Mammary epithelial cell (primary cell): ENCODE results near the gene GPR137B.

Experiments used
- EZH2 ChIP-seq: IDR thresholded peaks from 2 replicates; pipeline ENCODE4 v1.6.1; 2012; ENCODE audit warnings: low read length, inconsistent platforms, borderline replicate concordance
- TF ChIP-seq, protein P1 (sequence below), 2 donors: IDR thresholded peaks in 1 of 2; conservative IDR thresholded peaks in 1 of 2; 2 replicates each; pipeline ENCODE4 v1.5.1; 2011 to 2012; ENCODE audit warnings: inconsistent platforms in 2 of 2, low read length in 2 of 2, mild to moderate bottlenecking in 2 of 2, control low read depth in 1 of 2, low read depth in 1 of 2; ENCODE audit not compliant: insufficient read depth in 1 of 2; ENCODE audit errors: extremely low read depth in 1 of 2

DNA sequence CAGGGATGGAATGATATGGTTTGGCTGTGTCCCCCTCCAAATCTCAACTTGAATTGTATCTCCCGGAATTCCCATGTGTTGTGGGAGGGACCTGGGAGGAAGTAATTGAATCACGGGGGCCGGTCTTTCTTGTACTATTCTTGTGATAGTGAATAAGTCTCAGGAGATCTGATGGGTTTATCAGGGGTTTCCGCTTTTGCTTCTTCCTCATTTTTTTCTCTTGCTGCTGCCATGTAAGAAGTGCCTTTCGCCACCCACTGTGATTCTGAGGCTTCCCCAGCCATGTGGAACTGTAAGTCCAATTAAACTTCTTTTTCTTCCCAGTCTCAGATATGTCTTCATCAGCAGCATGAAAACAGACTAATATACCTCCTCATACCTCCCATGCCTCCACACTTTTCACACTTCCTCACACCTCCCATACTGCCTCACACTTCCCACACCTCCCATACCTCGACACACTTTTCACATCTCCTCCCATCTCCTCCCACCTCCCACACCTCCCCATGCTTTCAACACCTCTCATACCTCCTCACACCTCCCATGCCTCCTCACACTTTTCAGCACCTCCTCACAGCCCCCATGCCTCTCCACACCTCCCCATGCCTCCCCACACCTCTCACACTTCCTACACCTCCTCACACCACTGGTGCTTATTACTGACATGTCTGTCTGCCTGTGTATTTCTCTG is 21.3 kb downstream of the GPR137B start:
- TF ChIP-seq, protein P1, sequence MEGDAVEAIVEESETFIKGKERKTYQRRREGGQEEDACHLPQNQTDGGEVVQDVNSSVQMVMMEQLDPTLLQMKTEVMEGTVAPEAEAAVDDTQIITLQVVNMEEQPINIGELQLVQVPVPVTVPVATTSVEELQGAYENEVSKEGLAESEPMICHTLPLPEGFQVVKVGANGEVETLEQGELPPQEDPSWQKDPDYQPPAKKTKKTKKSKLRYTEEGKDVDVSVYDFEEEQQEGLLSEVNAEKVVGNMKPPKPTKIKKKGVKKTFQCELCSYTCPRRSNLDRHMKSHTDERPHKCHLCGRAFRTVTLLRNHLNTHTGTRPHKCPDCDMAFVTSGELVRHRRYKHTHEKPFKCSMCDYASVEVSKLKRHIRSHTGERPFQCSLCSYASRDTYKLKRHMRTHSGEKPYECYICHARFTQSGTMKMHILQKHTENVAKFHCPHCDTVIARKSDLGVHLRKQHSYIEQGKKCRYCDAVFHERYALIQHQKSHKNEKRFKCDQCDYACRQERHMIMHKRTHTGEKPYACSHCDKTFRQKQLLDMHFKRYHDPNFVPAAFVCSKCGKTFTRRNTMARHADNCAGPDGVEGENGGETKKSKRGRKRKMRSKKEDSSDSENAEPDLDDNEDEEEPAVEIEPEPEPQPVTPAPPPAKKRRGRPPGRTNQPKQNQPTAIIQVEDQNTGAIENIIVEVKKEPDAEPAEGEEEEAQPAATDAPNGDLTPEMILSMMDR (conservative IDR thresholded peaks at IDR 0.05 in 1 of 2, IDR thresholded peaks at IDR 0.05 in 1 of 2; ENCODE audit: extremely low read depth in 1 of 2, insufficient read depth in 1 of 2, low read depth in 1 of 2, low read length in 2 of 2), result no peak
- TF ChIP-seq EZH2, result no peak
